ENCODE data around the gene BTBD9.

- TF ChIP-seq YY1 (IDR thresholded peaks at IDR 0.05; ENCODE audit: insufficient read depth, insufficient read length) (no peak), ZNF274 (IDR thresholded peaks at IDR 0.05; ENCODE audit: low read depth, low read length) (no peak)
These were observed 377.1 kb downstream of the BTBD9 start for GRCh38 chr6:38262609-38263008.

Measured in NT2/D1 (cell line).